Sigmoid colon (tissue), 4 donors: ENCODE results near the gene EFHC2.

Source experiments
- POLR2A ChIP-seq, 2 donors: fragments of 450-650 bp; IDR thresholded peaks; one replicate each; pipeline ENCODE4 v1.6.1; 2016; ENCODE audit warnings: antibody characterized with exemption in 2 of 2, mild to moderate bottlenecking in 2 of 2, moderate library complexity in 2 of 2
- POLR2AphosphoS5 ChIP-seq, 4 donors: sonication (generic); formaldehyde crosslinking; IDR thresholded peaks; one replicate each; pipeline ENCODE4 v1.6.1; 2017; ENCODE audit warnings: antibody characterized with exemption in 4 of 4
- TF ChIP-seq, protein P1 (sequence below), 4 experiments: fragments of 450-650 bp in 3 of 4; fragments of 200-600 bp in 1 of 4; IDR thresholded peaks; one replicate each; pipeline ENCODE4 v1.5.1; 2016 to 2019; ENCODE audit warnings: antibody characterized with exemption in 4 of 4, mild to moderate bottlenecking in 3 of 4, moderate library complexity in 2 of 4

DNA sequence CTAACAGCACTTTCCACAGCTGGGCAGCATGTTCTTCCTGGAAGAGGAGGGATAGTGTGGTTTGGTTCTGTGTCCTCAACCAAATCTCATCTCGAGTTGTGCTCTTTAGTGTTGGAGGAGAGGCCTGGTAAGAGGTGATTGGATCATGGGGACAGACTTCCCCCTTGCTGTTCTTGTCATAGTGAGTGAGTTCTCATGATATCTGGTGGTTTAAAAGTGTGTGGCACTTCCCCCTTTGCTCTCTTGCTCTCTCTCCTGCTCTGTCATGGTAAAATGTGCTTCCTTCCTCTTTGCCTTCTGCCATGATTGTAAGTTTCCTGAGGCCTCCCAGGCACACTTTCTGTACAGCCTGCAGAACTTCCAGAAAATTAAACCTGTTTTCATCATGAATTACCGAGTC is 236.6 kb downstream of the EFHC2 start:
- TF ChIP-seq POLR2A (IDR thresholded peaks at IDR 0.05) (no peak), POLR2AphosphoS5 (IDR thresholded peaks at IDR 0.05) (no peak)
- TF ChIP-seq, protein P1, sequence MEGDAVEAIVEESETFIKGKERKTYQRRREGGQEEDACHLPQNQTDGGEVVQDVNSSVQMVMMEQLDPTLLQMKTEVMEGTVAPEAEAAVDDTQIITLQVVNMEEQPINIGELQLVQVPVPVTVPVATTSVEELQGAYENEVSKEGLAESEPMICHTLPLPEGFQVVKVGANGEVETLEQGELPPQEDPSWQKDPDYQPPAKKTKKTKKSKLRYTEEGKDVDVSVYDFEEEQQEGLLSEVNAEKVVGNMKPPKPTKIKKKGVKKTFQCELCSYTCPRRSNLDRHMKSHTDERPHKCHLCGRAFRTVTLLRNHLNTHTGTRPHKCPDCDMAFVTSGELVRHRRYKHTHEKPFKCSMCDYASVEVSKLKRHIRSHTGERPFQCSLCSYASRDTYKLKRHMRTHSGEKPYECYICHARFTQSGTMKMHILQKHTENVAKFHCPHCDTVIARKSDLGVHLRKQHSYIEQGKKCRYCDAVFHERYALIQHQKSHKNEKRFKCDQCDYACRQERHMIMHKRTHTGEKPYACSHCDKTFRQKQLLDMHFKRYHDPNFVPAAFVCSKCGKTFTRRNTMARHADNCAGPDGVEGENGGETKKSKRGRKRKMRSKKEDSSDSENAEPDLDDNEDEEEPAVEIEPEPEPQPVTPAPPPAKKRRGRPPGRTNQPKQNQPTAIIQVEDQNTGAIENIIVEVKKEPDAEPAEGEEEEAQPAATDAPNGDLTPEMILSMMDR (IDR thresholded peaks at IDR 0.05): no peak
